A549 (cell line): ENCODE results near the gene SLAMF1.

Source experiments
- CBX2 ChIP-seq: fragments of 200-600 bp; sonication (generic); IDR thresholded peaks from 2 replicates; pipeline ENCODE4 v1.6.1; 2016; ENCODE audit warnings: low read depth, mild to moderate bottlenecking, borderline replicate concordance
- KDM5A ChIP-seq: fragments of 200-600 bp; sonication (generic); IDR thresholded peaks from 2 replicates; pipeline ENCODE4 v1.6.1; 2016; ENCODE audit warnings: antibody characterized with exemption, mild to moderate bottlenecking
- POLR2A ChIP-seq: IDR thresholded peaks from 2 replicates; pipeline ENCODE4 v1.6.1; 2012; ENCODE audit warnings: mild to moderate bottlenecking, low read length
- RFX5 ChIP-seq: fragments of 450-650 bp; IDR thresholded peaks from 2 replicates; pipeline ENCODE4 v1.7.1; 2014; ENCODE audit warnings: antibody characterized with exemption, mild to moderate bottlenecking, moderate library complexity
- SMC3 ChIP-seq: fragments of >200 bp; sonication (Bioruptor Twin); formaldehyde crosslinking; IDR thresholded peaks from 3 replicates; pipeline ENCODE4 v1.6.1; 2018; ENCODE audit warnings: inconsistent platforms
- TF ChIP-seq, protein P1 (sequence below): fragments of >200 bp; sonication (Bioruptor Twin); formaldehyde crosslinking; IDR thresholded peaks from 3 replicates; pipeline ENCODE4 v1.5.1; 2016

DNA sequence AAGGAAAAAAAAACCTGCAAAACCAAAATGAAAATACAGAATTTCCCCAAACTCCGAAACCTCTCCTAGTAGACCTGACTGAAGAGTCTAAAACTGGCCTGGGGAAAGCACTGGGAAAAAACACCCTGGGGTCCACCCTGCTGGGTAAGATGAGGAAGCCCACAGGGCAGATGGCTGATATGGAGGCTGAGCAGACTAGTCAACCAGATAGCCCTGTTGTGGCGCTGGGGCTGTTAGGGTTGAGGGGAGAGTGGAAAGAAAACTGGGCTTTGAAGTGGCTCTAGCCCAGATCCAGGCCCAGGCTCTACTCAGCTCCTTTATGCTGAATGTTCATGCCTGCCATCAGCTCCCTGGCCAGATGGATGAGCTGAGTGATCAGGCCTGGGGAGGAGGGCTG, 6.8 kb upstream of the SLAMF1 start:
- TF ChIP-seq CBX2 (no peak), POLR2A (no peak), SMC3 (no peak), KDM5A (no peak), RFX5 (no peak)
- TF ChIP-seq, protein P1, sequence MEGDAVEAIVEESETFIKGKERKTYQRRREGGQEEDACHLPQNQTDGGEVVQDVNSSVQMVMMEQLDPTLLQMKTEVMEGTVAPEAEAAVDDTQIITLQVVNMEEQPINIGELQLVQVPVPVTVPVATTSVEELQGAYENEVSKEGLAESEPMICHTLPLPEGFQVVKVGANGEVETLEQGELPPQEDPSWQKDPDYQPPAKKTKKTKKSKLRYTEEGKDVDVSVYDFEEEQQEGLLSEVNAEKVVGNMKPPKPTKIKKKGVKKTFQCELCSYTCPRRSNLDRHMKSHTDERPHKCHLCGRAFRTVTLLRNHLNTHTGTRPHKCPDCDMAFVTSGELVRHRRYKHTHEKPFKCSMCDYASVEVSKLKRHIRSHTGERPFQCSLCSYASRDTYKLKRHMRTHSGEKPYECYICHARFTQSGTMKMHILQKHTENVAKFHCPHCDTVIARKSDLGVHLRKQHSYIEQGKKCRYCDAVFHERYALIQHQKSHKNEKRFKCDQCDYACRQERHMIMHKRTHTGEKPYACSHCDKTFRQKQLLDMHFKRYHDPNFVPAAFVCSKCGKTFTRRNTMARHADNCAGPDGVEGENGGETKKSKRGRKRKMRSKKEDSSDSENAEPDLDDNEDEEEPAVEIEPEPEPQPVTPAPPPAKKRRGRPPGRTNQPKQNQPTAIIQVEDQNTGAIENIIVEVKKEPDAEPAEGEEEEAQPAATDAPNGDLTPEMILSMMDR = no peak
